Gastrocnemius medialis (tissue), 4 donors: ENCODE measurements around the gene CUTC. TPM values are rescaled to one million over a fixed set of nuclear protein-coding genes. Genes with fewer than 3 reads are reported as not detected.
A peak's percentile ranks its signal among the peaks of the same experiment; 100 is the strongest.

Source experiments
- ATAC-seq, 2 donors: fragments of 150-250 bp; one replicate each; pipeline ENCODE4 v1.9.1; 2016
- DNase-seq, 2 donors: peaks; one replicate each; pipeline ENCODE4 v3.0.0-alpha.2; 2019
- H3K27ac ChIP-seq, 4 donors: fragments of 200-600 bp; sonication (generic); 1 replicate in 1 of 4; 2 replicates in 3 of 4; pipeline ENCODE4 v1.5.1; 2016 to 2018; ENCODE audit warnings: mild to moderate bottlenecking in 2 of 4, moderate library complexity in 1 of 4
- H3K27me3 ChIP-seq, 3 donors: fragments of 200-600 bp; sonication (generic) in 2 of 3; 1 replicate in 1 of 3; 2 replicates in 2 of 3; pipeline versions ENCODE4 v1.5.1 to v1.6.0; 2016 to 2019; ENCODE audit warnings: mild to moderate bottlenecking in 1 of 3, moderate library complexity in 1 of 3
- H3K36me3 ChIP-seq, 2 donors: fragments of 200-600 bp; sonication (generic) in 1 of 2; one replicate each; pipeline ENCODE4 v1.5.1; 2017 to 2018
- H3K4me1 ChIP-seq, 2 donors: fragments of 200-600 bp; sonication (generic) in 1 of 2; one replicate each; pipeline ENCODE4 v1.5.1; 2016 to 2017; ENCODE audit warnings: mild to moderate bottlenecking in 2 of 2
- H3K4me3 ChIP-seq, 4 donors: fragments of 200-600 bp; sonication (generic) in 3 of 4; 1 replicate in 1 of 4; 2 replicates in 3 of 4; pipeline ENCODE4 v1.5.1; 2016 to 2019; ENCODE audit warnings: mild to moderate bottlenecking in 2 of 4
- H3K9me3 ChIP-seq, 3 donors: fragments of 200-600 bp; sonication (generic) in 2 of 3; 1 replicate in 1 of 3; 2 replicates in 2 of 3; pipeline ENCODE4 v1.5.1; 2016 to 2019
- CTCF ChIP-seq, 5 experiments: fragments of 450-650 bp in 3 of 5; fragments of 200-600 bp in 2 of 5; sonication (generic) in 2 of 5; IDR thresholded peaks in 4 of 5; conservative IDR thresholded peaks in 1 of 5; 1 replicate in 4 of 5; 2 replicates in 1 of 5; pipeline ENCODE4 v1.5.1; 2016 to 2019; ENCODE audit warnings: antibody characterized with exemption in 5 of 5, mild to moderate bottlenecking in 3 of 5, moderate library complexity in 3 of 5
- POLR2A ChIP-seq, 2 donors: fragments of 450-650 bp; IDR thresholded peaks; one replicate each; pipeline ENCODE4 v1.6.1; 2017; ENCODE audit warnings: antibody characterized with exemption in 2 of 2, mild to moderate bottlenecking in 2 of 2, moderate library complexity in 2 of 2
- in situ Hi-C, 4 donors: fragments of 200-750 bp; cut with MboI; loops; one replicate each; pipeline versions ENCODE4 v1.15.0 to v1.8.0; 2017; ENCODE audit warnings: low sequenced_read_pairs in 4 of 4
- intact Hi-C: fragments of 100-400 bp; cut with DNase I; formaldehyde crosslinking; loops from one replicate; pipeline ENCODE4 v1.15.1; 2023; ENCODE audit warnings: low total_unique reads
- total RNA-seq, 4 donors: library from RNA; depleted of rRNA; stranded (reverse); fragments of >200 nt; gene quantifications; one replicate each; pipeline versions ENCODE4 v1.1.0 to v1.2.3, GENCODE V29; 2016

CUTC gene
- total RNA-seq, 4 donors from 2014 or later, result 85.2 to 172 (median 126) TPM

GRCh38 chr10:99756159-99756558 lies 24.1 kb downstream of the CUTC start:
- Histone ChIP-seq H3K9me3 (no peaks in the 10 kb centered on the region), H3K36me3 (peaks cover 0 to 87% of the 10 kb centered on the region in 2 donors), H3K4me3 (no peak overlapping the region), H3K27me3 (no peaks in the 10 kb centered on the region), H3K4me1 (peaks cover 8 to 9% of the 10 kb centered on the region in 2 donors), H3K27ac (peak overlapping the region in 2 of 4 donors; percentile 1 to 35)
- ATAC-seq (no peak), DNase-seq (no peak)
- in situ Hi-C loops, result no loop called here
- TF ChIP-seq CTCF (IDR thresholded peaks at IDR 0.05 in 4 of 5, conservative IDR thresholded peaks at IDR 0.05 in 1 of 5) (no peak), POLR2A (IDR thresholded peaks at IDR 0.05) (no peak)
- intact Hi-C loops, result no loop called here

- in situ Hi-C loops (no loop called here), intact Hi-C loops (no loop called here)
- Histone ChIP-seq H3K4me1 (peaks cover 8 to 9% of the 10 kb centered on the region in 2 donors), H3K9me3 (no peaks in the 10 kb centered on the region), H3K27me3 (no peaks in the 10 kb centered on the region), H3K4me3 (no peak overlapping the region), H3K27ac (peak overlapping the region; percentile 32 to 56 (median 40)), H3K36me3 (peaks cover 0 to 71% of the 10 kb centered on the region in 2 donors)
- peak; percentile 51 to 65 for ATAC-seq
- TF ChIP-seq POLR2A (IDR thresholded peaks at IDR 0.05) (no peak), CTCF (IDR thresholded peaks at IDR 0.05 in 4 of 5, conservative IDR thresholded peaks at IDR 0.05 in 1 of 5) (no peak)
- DNase-seq, result no peak
Observed at GRCh38 chr10:99758211-99758891, 26.3 kb downstream of the CUTC start.

- H3K4me3 ChIP-seq, result no peak overlapping the region
- H3K9me3 ChIP-seq, result no peaks in the 10 kb centered on the region
- peak overlapping the region in 1 of 4 donors; percentile 22 for H3K27ac ChIP-seq
- intact Hi-C loops (no loop called here), in situ Hi-C loops (no loop called here)
- TF ChIP-seq CTCF (IDR thresholded peaks at IDR 0.05 in 4 of 5, conservative IDR thresholded peaks at IDR 0.05 in 1 of 5), result no peak
- TF ChIP-seq POLR2A (IDR thresholded peaks at IDR 0.05), result no peak
- peaks cover 0 to 52% of the 10 kb centered on the region in 2 donors for H3K36me3 ChIP-seq
- no peak for ATAC-seq
- H3K4me1 ChIP-seq, result peaks cover 8 to 9% of the 10 kb centered on the region in 2 donors
- H3K27me3 ChIP-seq, result no peaks in the 10 kb centered on the region
- DNase-seq, result no peak
Observed at GRCh38 chr10:99760321-99760720, 28.3 kb downstream of the CUTC start.

GRCh38 chr10:99761365-99761764 lies 29.3 kb downstream of the CUTC start:
- Histone ChIP-seq H3K27me3 (no peaks in the 10 kb centered on the region), H3K4me1 (peaks cover 8 to 9% of the 10 kb centered on the region in 2 donors), H3K9me3 (no peaks in the 10 kb centered on the region), H3K36me3 (peaks cover 0 to 41% of the 10 kb centered on the region in 2 donors), H3K4me3 (no peak overlapping the region), H3K27ac (no peak overlapping the region)
- no peak for ATAC-seq
- intact Hi-C loops (no loop called here), in situ Hi-C loops (no loop called here)
- TF ChIP-seq POLR2A (IDR thresholded peaks at IDR 0.05) (no peak), CTCF (IDR thresholded peaks at IDR 0.05 in 4 of 5, conservative IDR thresholded peaks at IDR 0.05 in 1 of 5) (no peak)
- DNase-seq, result no peak
